ENCODE measurements around the gene PANK4. TPM values are rescaled to one million over a fixed set of nuclear protein-coding genes. Genes with fewer than 3 reads are reported as not detected.

Gene PANK4
- total and polyA plus RNA-seq, 12 donors: 26.1 to 56.4 (median 34.5) TPM

- no peaks in the 10 kb centered on the region for H3K36me3 ChIP-seq
- DNase-seq: peak in 1 of 2 donors; percentile 35
- no peak for ATAC-seq
- intact Hi-C loops (cut with DNase I): loop anchor here (1.0 to 10.0 kb wide), 8 partner anchors 19 to 355 kb away; partner anchors contain the start of gene FAAP20 (in 4 of the 10)
- peaks cover 0 to 4% (median 0%) of the 10 kb centered on the region in 7 donors for H3K27me3 ChIP-seq
- peak overlapping the region in 9 of 10 donors; percentile 43 to 74 (median 59) for H3K4me3 ChIP-seq
- peak overlapping the region; percentile 93 to 100 (median 98) for H3K27ac ChIP-seq
- 19% methylated on average over 27 of the region's 27 CpGs for WGBS, 2 donors
- no peak for TF ChIP-seq CTCF (IDR thresholded peaks at IDR 0.05)
- no peaks in the 10 kb centered on the region for H3K9me3 ChIP-seq
- H3K4me1 ChIP-seq: peaks cover 43 to 71% (median 67%) of the 10 kb centered on the region in 9 donors
Measured at GRCh38 chr1:2547210-2548067, 21.0 kb upstream of the PANK4 start.

GRCh38 chr1:2546515-2547209 lies 20.3 kb upstream of the PANK4 start:
- no peaks in the 10 kb centered on the region for H3K9me3 ChIP-seq
- peaks cover 43 to 74% (median 68%) of the 10 kb centered on the region in 9 donors for H3K4me1 ChIP-seq
- H3K4me3 ChIP-seq: peak overlapping the region; percentile 39 to 74 (median 59)
- ATAC-seq: peak; percentile 45 to 72 (median 59)
- peak; percentile 86 to 88 for DNase-seq
- peak overlapping the region; percentile 62 to 100 (median 98) for H3K27ac ChIP-seq
- peaks cover 0 to 9% (median 0%) of the 10 kb centered on the region in 7 donors for H3K27me3 ChIP-seq
- H3K36me3 ChIP-seq: no peaks in the 10 kb centered on the region
- WGBS, 2 donors: 2 to 3% methylated on average over 52 of the region's 52 CpGs
- TF ChIP-seq CTCF (IDR thresholded peaks at IDR 0.05): peak in 3 of 9 donors; percentile 9 to 31 (median 26)
- intact Hi-C loops (cut with DNase I): loop anchor here in 6 of 10 donors (2.0 to 10.0 kb wide), 7 partner anchors 18 to 354 kb away; partner anchors contain the start of gene FAAP20 (in 4 of the 6)

- Histone ChIP-seq H3K9me3 (no peaks in the 10 kb centered on the region), H3K27me3 (peaks cover 0 to 14% (median 2%) of the 10 kb centered on the region in 7 donors), H3K36me3 (no peaks in the 10 kb centered on the region), H3K4me3 (peak overlapping the region; percentile 39 to 74 (median 59)), H3K27ac (peak overlapping the region; percentile 62 to 100 (median 98)), H3K4me1 (peaks cover 43 to 81% (median 73%) of the 10 kb centered on the region in 9 donors)
- intact Hi-C loops (cut with DNase I): loop anchor here in 6 of 10 donors (2.0 to 10.0 kb wide), 8 partner anchors 15 to 354 kb away; partner anchors contain the start of genes FAAP20 (in 4 of the 6) and HES5 (in 1 of the 6)
- 4 to 6% methylated on average over 26 to 42 of the region's 43 CpGs for WGBS, 2 donors
- ATAC-seq: peak; percentile 46 to 60 (median 51)
- no peak for TF ChIP-seq CTCF (IDR thresholded peaks at IDR 0.05)
- DNase-seq: peak; percentile 90 to 91
Measured at GRCh38 chr1:2545754-2546514, 19.5 kb upstream of the PANK4 start.

Data from heart right ventricle (tissue), 16 donors.